ENCODE measurements around the gene ITGB3. TPM values are rescaled to one million over a fixed set of nuclear protein-coding genes. Genes with fewer than 3 reads are reported as not detected.

ITGB3 gene
- total and polyA plus RNA-seq, 8 donors = 9.4 to 12.0 (median 10.6) TPM

- no peak for TF ChIP-seq CTCF (IDR thresholded peaks at IDR 0.05)
- ATAC-seq = no peak
- intact Hi-C loops (cut with DNase I) = no loop called here
These were observed 99.2 kb downstream of the ITGB3 start for GRCh38 chr17:47352848-47353247.

GRCh38 chr17:47358652-47359051, 105.0 kb downstream of the ITGB3 start:
- intact Hi-C loops (cut with DNase I) = no loop called here
- no peak for TF ChIP-seq CTCF (IDR thresholded peaks at IDR 0.05)
- no peak for ATAC-seq
- Histone ChIP-seq H3K4me1 (no peaks in the 10 kb centered on the region), H3K4me3 (no peak overlapping the region), H3K36me3 (no peaks in the 10 kb centered on the region), H3K9me3 (no peaks in the 10 kb centered on the region), H3K27ac (no peak overlapping the region), H3K27me3 (no peaks in the 10 kb centered on the region)
- no peak for DNase-seq

More at GRCh38 chr17:47352848-47353247, 99.2 kb downstream of the ITGB3 start:
- no peak overlapping the region for H3K4me3 ChIP-seq
- H3K9me3 ChIP-seq = no peaks in the 10 kb centered on the region
- no peak for DNase-seq
- H3K27ac ChIP-seq = no peak overlapping the region
- H3K27me3 ChIP-seq = no peaks in the 10 kb centered on the region
- no peaks in the 10 kb centered on the region for H3K36me3 ChIP-seq
- H3K4me1 ChIP-seq = no peaks in the 10 kb centered on the region

Other genes with a start within 250 kb of the ITGB3 start
- 10 to 100 TPM; 84.0 to 85.1 TPM for gene CDC27, start 64.5 kb upstream of the ITGB3 start, total RNA-seq
- 10 to 100 TPM; 59.3 to 66.4 (median 60.5) TPM for gene CDC27, start 64.5 kb upstream of the ITGB3 start, polyA plus RNA-seq (ENCODE audit: insufficient read length in 6 of 6)
- gene MYL4, start 44.5 kb upstream of the ITGB3 start, total RNA-seq = 1 to 10 TPM in 1 of 2 donors, under 1 TPM in 1; 0.99 to 1.3 TPM
- gene MYL4, start 44.5 kb upstream of the ITGB3 start, polyA plus RNA-seq (ENCODE audit: insufficient read length in 6 of 6) = 1 to 10 TPM; 2.1 to 4.6 (median 3.6) TPM
- gene EFCAB13, start 70.1 kb downstream of the ITGB3 start, total RNA-seq = 10 to 100 TPM in 1 of 2 donors, 1 to 10 TPM in 1; 7.4 to 10.3 TPM
- 10 to 100 TPM in 3 of 6 donors, 1 to 10 TPM in 3; 7.5 to 13.0 (median 10.0) TPM for gene EFCAB13, start 70.1 kb downstream of the ITGB3 start, polyA plus RNA-seq (ENCODE audit: insufficient read length in 6 of 6)